ENCODE data around the gene TMEFF2. TPM values are rescaled to one million over a fixed set of nuclear protein-coding genes. Genes with fewer than 3 reads are reported as not detected.

TMEFF2 gene
- total RNA-seq, 1 donor from 2014 or later = not detected

GRCh38 chr2:191920502-191920901 is 274.2 kb downstream of the TMEFF2 start:
- Mint-ChIP-seq H3K36me3 (ENCODE audit: low read depth) (no peaks in the 10 kb centered on the region), H3K27me3 (peaks cover 2% of the 10 kb centered on the region), H3K27ac (no peak overlapping the region), H3K4me1 (no peaks in the 10 kb centered on the region), H3K4me3 (no peak overlapping the region), H3K9me3 (no peaks in the 10 kb centered on the region)
- DNase-seq = no peak
- intact Hi-C loops (cut with micrococcal nuclease) = no loop called here

GRCh38 chr2:191917967-191918651 is 276.6 kb downstream of the TMEFF2 start:
- intact Hi-C loops (cut with micrococcal nuclease) = no loop called here
- no peak overlapping the region for H3K4me3 Mint-ChIP-seq
- H3K9me3 Mint-ChIP-seq = no peaks in the 10 kb centered on the region
- H3K27me3 Mint-ChIP-seq = no peaks in the 10 kb centered on the region
- H3K4me1 Mint-ChIP-seq = no peaks in the 10 kb centered on the region
- DNase-seq = no peak
- H3K27ac Mint-ChIP-seq = no peak overlapping the region
- H3K36me3 Mint-ChIP-seq (ENCODE audit: low read depth) = no peaks in the 10 kb centered on the region

- H3K27ac Mint-ChIP-seq = no peak overlapping the region
- intact Hi-C loops (cut with micrococcal nuclease) = no loop called here
- no peaks in the 10 kb centered on the region for H3K27me3 Mint-ChIP-seq
- no peak for DNase-seq
- H3K4me3 Mint-ChIP-seq = no peak overlapping the region
- H3K4me1 Mint-ChIP-seq = no peaks in the 10 kb centered on the region
- H3K36me3 Mint-ChIP-seq (ENCODE audit: low read depth) = no peaks in the 10 kb centered on the region
- H3K9me3 Mint-ChIP-seq = no peaks in the 10 kb centered on the region
Observed at GRCh38 chr2:191917430-191917881, 277.3 kb downstream of the TMEFF2 start.

- Mint-ChIP-seq H3K36me3 (ENCODE audit: low read depth) (no peaks in the 10 kb centered on the region), H3K9me3 (no peaks in the 10 kb centered on the region), H3K27ac (no peak overlapping the region), H3K4me3 (no peak overlapping the region), H3K4me1 (no peaks in the 10 kb centered on the region), H3K27me3 (no peaks in the 10 kb centered on the region)
- no peak for DNase-seq
- intact Hi-C loops (cut with micrococcal nuclease) = no loop called here
Observed at GRCh38 chr2:191916826-191917225, 277.9 kb downstream of the TMEFF2 start.

- no peaks in the 10 kb centered on the region for H3K4me1 Mint-ChIP-seq
- intact Hi-C loops (cut with micrococcal nuclease) = no loop called here
- H3K9me3 Mint-ChIP-seq = no peaks in the 10 kb centered on the region
Observed at GRCh38 chr2:191915750-191916149, 279.0 kb downstream of the TMEFF2 start.

GRCh38 chr2:191913796-191914195 is 280.9 kb downstream of the TMEFF2 start:
- H3K27ac Mint-ChIP-seq = no peak overlapping the region
- no peak for DNase-seq
- no peaks in the 10 kb centered on the region for H3K36me3 Mint-ChIP-seq (ENCODE audit: low read depth)
- H3K9me3 Mint-ChIP-seq = no peaks in the 10 kb centered on the region
- no peak overlapping the region for H3K4me3 Mint-ChIP-seq
- intact Hi-C loops (cut with micrococcal nuclease) = no loop called here
- no peaks in the 10 kb centered on the region for H3K27me3 Mint-ChIP-seq
- H3K4me1 Mint-ChIP-seq = no peaks in the 10 kb centered on the region

More at GRCh38 chr2:191915750-191916149, 279.0 kb downstream of the TMEFF2 start:
- no peaks in the 10 kb centered on the region for H3K27me3 Mint-ChIP-seq
- no peak overlapping the region for H3K4me3 Mint-ChIP-seq
- no peaks in the 10 kb centered on the region for H3K36me3 Mint-ChIP-seq (ENCODE audit: low read depth)
- H3K27ac Mint-ChIP-seq = no peak overlapping the region
- DNase-seq = no peak

- no peaks in the 10 kb centered on the region for H3K4me1 Mint-ChIP-seq
- H3K9me3 Mint-ChIP-seq = no peaks in the 10 kb centered on the region
- H3K36me3 Mint-ChIP-seq (ENCODE audit: low read depth) = no peaks in the 10 kb centered on the region
- intact Hi-C loops (cut with micrococcal nuclease) = no loop called here
- no peak overlapping the region for H3K27ac Mint-ChIP-seq
- H3K27me3 Mint-ChIP-seq = no peaks in the 10 kb centered on the region
- no peak for DNase-seq
- H3K4me3 Mint-ChIP-seq = no peak overlapping the region
Observed at GRCh38 chr2:191912764-191913163, 282.0 kb downstream of the TMEFF2 start.

GRCh38 chr2:191910518-191910917 is 284.2 kb downstream of the TMEFF2 start:
- Mint-ChIP-seq H3K9me3 (no peaks in the 10 kb centered on the region), H3K4me3 (no peak overlapping the region), H3K27ac (no peak overlapping the region), H3K4me1 (no peaks in the 10 kb centered on the region), H3K27me3 (no peaks in the 10 kb centered on the region), H3K36me3 (ENCODE audit: low read depth) (no peaks in the 10 kb centered on the region)
- DNase-seq = no peak
- intact Hi-C loops (cut with micrococcal nuclease) = no loop called here

GRCh38 chr2:191908874-191909273 is 285.9 kb downstream of the TMEFF2 start:
- Mint-ChIP-seq H3K4me3 (no peak overlapping the region), H3K27me3 (peaks cover 2% of the 10 kb centered on the region), H3K4me1 (no peaks in the 10 kb centered on the region), H3K36me3 (ENCODE audit: low read depth) (no peaks in the 10 kb centered on the region), H3K27ac (no peak overlapping the region), H3K9me3 (no peaks in the 10 kb centered on the region)
- no peak for DNase-seq
- intact Hi-C loops (cut with micrococcal nuclease) = no loop called here

- H3K36me3 Mint-ChIP-seq (ENCODE audit: low read depth) = no peaks in the 10 kb centered on the region
- H3K27ac Mint-ChIP-seq = no peak overlapping the region
- intact Hi-C loops (cut with micrococcal nuclease) = no loop called here
- no peak for DNase-seq
- no peaks in the 10 kb centered on the region for H3K4me1 Mint-ChIP-seq
- H3K9me3 Mint-ChIP-seq = no peaks in the 10 kb centered on the region
- H3K27me3 Mint-ChIP-seq = peaks cover 2% of the 10 kb centered on the region
- no peak overlapping the region for H3K4me3 Mint-ChIP-seq
Observed at GRCh38 chr2:191907545-191907944, 287.2 kb downstream of the TMEFF2 start.

GRCh38 chr2:191907091-191907490 is 287.6 kb downstream of the TMEFF2 start:
- no peak overlapping the region for H3K27ac Mint-ChIP-seq
- intact Hi-C loops (cut with micrococcal nuclease) = no loop called here
- no peak overlapping the region for H3K4me3 Mint-ChIP-seq
- no peaks in the 10 kb centered on the region for H3K36me3 Mint-ChIP-seq (ENCODE audit: low read depth)
- no peaks in the 10 kb centered on the region for H3K4me1 Mint-ChIP-seq
- H3K27me3 Mint-ChIP-seq = peaks cover 2% of the 10 kb centered on the region
- no peaks in the 10 kb centered on the region for H3K9me3 Mint-ChIP-seq
- DNase-seq = no peak

GRCh38 chr2:191905336-191905735 is 289.4 kb downstream of the TMEFF2 start:
- intact Hi-C loops (cut with micrococcal nuclease) = no loop called here
- DNase-seq = no peak
- Mint-ChIP-seq H3K27ac (no peak overlapping the region), H3K36me3 (ENCODE audit: low read depth) (no peaks in the 10 kb centered on the region), H3K9me3 (peaks cover 3% of the 10 kb centered on the region), H3K27me3 (peaks cover 2% of the 10 kb centered on the region), H3K4me3 (no peak overlapping the region), H3K4me1 (no peaks in the 10 kb centered on the region)

- DNase-seq = no peak
- no peaks in the 10 kb centered on the region for H3K4me1 Mint-ChIP-seq
- H3K36me3 Mint-ChIP-seq (ENCODE audit: low read depth) = no peaks in the 10 kb centered on the region
- H3K27ac Mint-ChIP-seq = no peak overlapping the region
- no peak overlapping the region for H3K4me3 Mint-ChIP-seq
- peaks cover 4% of the 10 kb centered on the region for H3K27me3 Mint-ChIP-seq
- peaks cover 4% of the 10 kb centered on the region for H3K9me3 Mint-ChIP-seq
- intact Hi-C loops (cut with micrococcal nuclease) = no loop called here
Observed at GRCh38 chr2:191901031-191901430, 293.7 kb downstream of the TMEFF2 start.

GRCh38 chr2:191899410-191899809 is 295.3 kb downstream of the TMEFF2 start:
- H3K4me1 Mint-ChIP-seq = no peaks in the 10 kb centered on the region
- H3K4me3 Mint-ChIP-seq = no peak overlapping the region
- H3K9me3 Mint-ChIP-seq = peaks cover 4% of the 10 kb centered on the region
- intact Hi-C loops (cut with micrococcal nuclease) = no loop called here
- H3K27me3 Mint-ChIP-seq = peaks cover 2% of the 10 kb centered on the region
- no peaks in the 10 kb centered on the region for H3K36me3 Mint-ChIP-seq (ENCODE audit: low read depth)
- DNase-seq = no peak
- H3K27ac Mint-ChIP-seq = no peak overlapping the region
